ENCODE data around the gene CLIP2.
A peak's percentile ranks its signal among the peaks of the same experiment; 100 is the strongest.
"Not testable (repeated sequence)": the region's sequence is repeated elsewhere in the genome, so short reads cannot be mapped to it uniquely, and the experiment has no call there.

Gene CLIP2

DNA sequence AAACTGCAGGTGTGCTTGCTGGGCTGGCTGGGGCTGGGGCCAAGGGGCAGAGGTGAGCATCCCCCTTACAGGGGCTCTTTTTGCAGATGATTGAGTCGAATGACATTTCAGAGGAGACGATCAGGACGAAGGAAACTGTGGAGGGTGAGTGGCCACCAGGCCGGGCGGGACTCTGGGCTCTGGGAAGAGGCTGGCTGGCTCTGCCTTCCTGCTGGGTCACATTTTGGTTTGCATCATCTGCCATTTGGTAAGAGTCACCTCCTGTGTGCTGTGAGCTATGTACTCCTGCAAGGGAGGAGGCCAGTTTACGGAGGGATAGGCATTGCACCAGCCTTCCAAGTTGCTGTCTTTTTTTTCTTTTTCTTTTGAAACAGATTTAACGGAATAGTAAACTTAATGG lies 91.5 kb downstream of the CLIP2 start:
- no peak for TF ChIP-seq CTCF (IDR thresholded peaks at IDR 0.05; ENCODE audit: insufficient read depth, missing control alignments)
- FAIRE-seq (no peak), DNase-seq (ENCODE audit: insufficient read length, low spot score) (no peak)

DNA sequence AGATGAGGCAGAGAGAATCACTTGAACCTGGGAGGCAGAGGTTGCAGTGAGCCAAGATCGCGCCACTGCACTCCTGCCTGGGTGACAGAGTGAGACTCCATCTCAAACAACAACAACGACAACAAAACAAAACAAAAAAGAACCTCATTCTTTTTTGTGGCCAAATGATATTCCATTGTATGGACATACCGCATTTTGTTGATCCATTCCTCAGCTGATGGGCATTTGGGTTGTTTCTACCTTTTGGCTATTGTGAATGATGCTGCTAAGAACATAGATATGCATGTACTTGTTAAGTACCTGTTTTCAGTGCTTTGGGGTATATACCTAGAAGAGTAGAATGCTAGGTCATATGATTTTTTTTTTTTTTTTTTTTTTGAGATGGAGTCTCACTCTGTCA lies 94.9 kb downstream of the CLIP2 start:
- not testable (repeated sequence) for DNase-seq (ENCODE audit: insufficient read length, low spot score); FAIRE-seq

DNA sequence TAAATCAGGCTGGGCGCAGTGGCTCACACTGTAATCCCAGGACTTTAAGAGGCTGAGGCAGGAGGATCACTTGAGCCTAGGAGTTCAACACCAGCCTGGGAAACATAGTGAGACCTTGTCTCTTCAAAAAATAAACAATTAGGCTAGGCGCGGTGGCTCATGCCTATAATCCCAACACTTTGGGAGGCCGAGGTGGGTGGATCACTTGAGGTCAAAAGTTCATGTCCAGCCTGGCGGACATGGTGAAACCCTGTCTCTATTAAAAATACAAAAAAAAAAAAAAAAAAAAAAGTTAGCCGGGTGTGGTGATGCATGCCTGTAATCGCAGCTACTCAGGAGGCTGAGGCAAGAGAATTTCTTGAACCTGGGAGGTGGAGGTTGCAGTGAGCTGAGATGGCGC lies 95.6 kb downstream of the CLIP2 start:
- not testable (repeated sequence) for FAIRE-seq; DNase-seq (ENCODE audit: insufficient read length, low spot score)

GRCh38 chr7:74387606-74388005 lies 98.4 kb downstream of the CLIP2 start:
- FAIRE-seq (no peak), DNase-seq (ENCODE audit: insufficient read length, low spot score) (no peak)

GRCh38 chr7:74388880-74389415 lies 99.7 kb downstream of the CLIP2 start:
- FAIRE-seq, result no peak
- no peak for DNase-seq (ENCODE audit: insufficient read length, low spot score)
- no peak for TF ChIP-seq CTCF (IDR thresholded peaks at IDR 0.05; ENCODE audit: insufficient read depth, missing control alignments)

More at GRCh38 chr7:74387606-74388005, 98.4 kb downstream of the CLIP2 start:
- TF ChIP-seq CTCF (IDR thresholded peaks at IDR 0.05; ENCODE audit: insufficient read depth, missing control alignments), result no peak

DNA sequence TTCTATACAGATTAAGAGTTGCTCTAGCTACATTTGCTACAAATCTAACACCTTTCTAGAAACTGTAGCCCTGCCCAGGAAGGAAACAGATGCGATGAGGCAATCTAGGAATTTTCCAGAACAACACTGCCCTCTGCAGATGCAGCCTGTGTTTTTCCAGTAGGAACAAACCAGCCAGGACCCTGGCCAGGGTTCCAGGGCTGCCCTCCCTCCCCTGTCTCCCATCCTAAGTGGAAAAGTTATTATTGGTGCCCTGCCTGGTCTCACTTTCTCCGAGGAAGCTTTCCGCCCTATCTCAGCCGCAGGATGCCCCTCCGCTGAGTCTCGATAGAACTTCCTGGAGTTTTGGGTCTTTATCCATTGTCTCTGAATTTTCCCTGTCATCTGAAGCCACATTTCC lies 104.5 kb downstream of the CLIP2 start:
- TF ChIP-seq CTCF (IDR thresholded peaks at IDR 0.05; ENCODE audit: insufficient read depth, missing control alignments), result peak; percentile 21
- not testable (repeated sequence) for DNase-seq (ENCODE audit: insufficient read length, low spot score); FAIRE-seq

- DNase-seq (ENCODE audit: insufficient read length, low spot score); FAIRE-seq: not testable (repeated sequence)
- peak; percentile 29 for TF ChIP-seq CTCF (IDR thresholded peaks at IDR 0.05; ENCODE audit: insufficient read depth, missing control alignments)
Measured at GRCh38 chr7:74394601-74395000, 105.4 kb downstream of the CLIP2 start.

- DNase-seq (ENCODE audit: insufficient read length, low spot score) (no peak), FAIRE-seq (no peak)
- TF ChIP-seq CTCF (IDR thresholded peaks at IDR 0.05; ENCODE audit: insufficient read depth, missing control alignments), result no peak
Measured at GRCh38 chr7:74395745-74396311, 106.6 kb downstream of the CLIP2 start.

Measured in D721Med (cell line).